NCI-H526 (cell line): ENCODE results near the gene RRP1B.
"Not testable (repeated sequence)": the region's sequence is repeated elsewhere in the genome, so short reads cannot be mapped to it uniquely, and the experiment has no call there.

ENCODE experiments used
- DNase-seq, 2 experiments: peaks; one replicate each; lab custom pipeline; 2025; lab: John Stamatoyannopoulos, UW

The RRP1B gene, protein sequence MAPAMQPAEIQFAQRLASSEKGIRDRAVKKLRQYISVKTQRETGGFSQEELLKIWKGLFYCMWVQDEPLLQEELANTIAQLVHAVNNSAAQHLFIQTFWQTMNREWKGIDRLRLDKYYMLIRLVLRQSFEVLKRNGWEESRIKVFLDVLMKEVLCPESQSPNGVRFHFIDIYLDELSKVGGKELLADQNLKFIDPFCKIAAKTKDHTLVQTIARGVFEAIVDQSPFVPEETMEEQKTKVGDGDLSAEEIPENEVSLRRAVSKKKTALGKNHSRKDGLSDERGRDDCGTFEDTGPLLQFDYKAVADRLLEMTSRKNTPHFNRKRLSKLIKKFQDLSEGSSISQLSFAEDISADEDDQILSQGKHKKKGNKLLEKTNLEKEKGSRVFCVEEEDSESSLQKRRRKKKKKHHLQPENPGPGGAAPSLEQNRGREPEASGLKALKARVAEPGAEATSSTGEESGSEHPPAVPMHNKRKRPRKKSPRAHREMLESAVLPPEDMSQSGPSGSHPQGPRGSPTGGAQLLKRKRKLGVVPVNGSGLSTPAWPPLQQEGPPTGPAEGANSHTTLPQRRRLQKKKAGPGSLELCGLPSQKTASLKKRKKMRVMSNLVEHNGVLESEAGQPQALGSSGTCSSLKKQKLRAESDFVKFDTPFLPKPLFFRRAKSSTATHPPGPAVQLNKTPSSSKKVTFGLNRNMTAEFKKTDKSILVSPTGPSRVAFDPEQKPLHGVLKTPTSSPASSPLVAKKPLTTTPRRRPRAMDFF

DNA sequence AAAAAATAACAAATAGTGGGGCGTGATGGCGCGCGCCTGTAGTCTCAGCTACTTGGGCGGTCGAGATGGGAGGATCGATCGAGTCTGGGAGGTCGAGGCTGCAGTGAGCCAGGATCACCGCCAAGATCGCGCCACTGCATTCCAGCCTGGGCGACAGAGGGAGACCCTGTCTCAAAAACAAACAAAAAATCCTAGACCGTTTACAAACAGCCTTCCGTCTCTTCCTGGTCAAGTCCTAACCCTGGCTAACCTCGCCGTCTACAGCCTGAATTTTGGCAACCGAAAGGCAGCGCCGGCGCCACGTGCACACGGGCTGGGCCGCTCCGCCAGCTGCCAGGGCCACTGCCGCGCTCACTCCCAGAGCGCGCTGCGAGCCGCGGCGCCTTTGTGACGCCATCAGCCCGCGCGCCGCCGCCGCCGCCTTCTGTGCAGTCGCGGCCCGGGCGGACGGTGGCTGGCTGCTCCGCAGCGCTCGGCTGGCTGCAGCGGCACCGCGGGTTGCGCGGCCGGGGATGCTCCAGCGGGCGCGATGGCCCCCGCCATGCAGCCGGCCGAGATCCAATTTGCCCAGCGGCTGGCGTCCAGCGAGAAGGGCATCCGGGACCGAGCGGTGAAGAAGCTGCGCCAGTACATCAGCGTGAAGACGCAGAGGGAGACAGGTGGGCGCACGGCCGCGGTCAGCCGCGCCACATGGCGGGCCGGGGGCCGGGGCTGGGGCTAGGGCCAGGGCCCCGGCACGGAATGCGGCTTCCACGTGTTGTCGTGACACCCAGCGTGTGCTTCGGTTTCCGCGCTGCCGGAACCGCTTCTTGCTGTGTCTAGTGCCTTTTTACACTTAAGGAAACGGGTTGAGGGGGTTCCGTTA, at the start of gene RRP1B, which contains the start of gene HSF2BP:
Gene RRP1B, plus strand, starts transcription at position 425 of the 865 bp plus-strand sequence. Its CDS starts 105 bp downstream, at position 530.
Gene HSF2BP, minus strand, starts transcription at position 353 of the 865 bp plus-strand sequence. CDS start 1,392 bp downstream, outside the sequence.
- peak in 1 of 2 experiments; percentile 91 for DNase-seq

DNA sequence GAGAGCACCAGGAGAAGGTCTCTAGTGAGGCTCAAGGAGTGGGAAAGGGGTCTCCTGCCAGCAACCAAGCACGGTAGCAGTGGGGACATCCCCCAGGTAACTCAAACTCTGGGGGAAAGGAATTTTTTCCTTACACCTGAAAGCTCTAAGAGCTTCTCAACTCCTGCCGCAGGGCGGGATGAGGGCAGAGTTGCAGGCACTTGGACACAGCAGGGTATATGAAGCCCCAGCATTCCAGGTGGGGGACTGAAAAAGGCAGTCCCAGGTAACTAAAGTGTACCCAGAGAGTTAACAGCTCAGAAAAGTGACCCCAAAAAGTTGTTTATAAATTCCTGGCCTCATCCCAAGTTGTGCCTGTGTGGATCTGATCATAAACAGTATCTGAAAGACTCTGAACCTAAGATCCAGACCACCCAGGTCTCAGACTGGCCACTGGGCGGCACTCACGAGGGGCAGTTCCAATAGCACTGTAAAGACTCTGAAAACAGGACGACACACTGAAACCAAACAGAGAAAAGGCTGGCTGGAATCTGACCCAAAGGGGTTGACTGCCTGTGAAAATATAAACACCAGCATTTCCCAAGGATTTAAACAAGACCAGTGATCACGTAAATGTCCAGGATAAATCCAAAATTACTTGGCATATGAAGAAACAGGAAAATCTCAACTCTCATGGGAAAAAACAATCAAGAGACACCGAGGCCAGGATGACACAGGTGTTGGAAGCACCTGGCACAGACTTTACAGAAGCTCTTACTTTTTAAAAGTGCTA, 47.6 kb upstream of the RRP1B start:
- peak in 1 of 2 experiments; percentile 71 for DNase-seq

DNA sequence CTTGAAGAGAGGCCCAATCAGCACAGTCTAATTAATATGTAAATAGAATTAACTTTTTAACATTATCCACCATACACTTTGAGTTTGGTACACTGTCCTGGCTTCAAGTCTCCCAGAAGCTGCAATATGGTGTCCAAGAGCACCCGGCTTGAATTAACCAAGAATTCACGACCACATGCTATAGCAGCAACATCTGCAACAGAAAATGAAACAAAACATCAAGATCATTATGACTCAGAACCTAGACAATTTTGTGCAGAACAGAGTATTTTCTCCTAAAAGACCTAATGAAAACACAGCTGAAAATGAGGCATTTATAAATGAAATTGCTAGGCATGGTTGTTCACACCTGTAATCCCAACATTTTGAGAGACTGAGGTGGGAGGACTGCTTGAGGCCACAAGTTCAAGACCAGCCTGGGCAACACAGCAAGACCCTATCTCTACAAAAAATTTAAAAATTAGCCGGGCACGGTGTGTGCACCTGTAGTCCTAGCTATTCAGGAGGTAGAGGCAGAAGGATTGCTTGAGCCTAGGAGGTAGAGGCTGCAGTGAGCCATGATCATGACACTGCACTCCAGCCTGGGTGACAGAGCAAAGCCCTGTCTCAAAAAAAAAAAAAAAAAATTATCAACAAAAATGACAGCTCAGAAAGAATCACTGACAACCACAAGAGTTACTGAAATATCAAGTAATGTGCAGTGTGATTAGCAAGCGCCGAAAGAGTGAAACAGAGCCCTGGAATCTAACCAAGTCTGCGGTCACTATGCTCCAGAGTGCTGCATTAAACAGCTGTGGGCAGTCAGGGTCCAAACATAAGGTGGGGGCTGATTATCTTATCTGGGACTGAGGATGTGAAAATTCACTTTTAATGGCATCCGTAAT, 45.4 kb upstream of the RRP1B start:
- DNase-seq = no peak

DNA sequence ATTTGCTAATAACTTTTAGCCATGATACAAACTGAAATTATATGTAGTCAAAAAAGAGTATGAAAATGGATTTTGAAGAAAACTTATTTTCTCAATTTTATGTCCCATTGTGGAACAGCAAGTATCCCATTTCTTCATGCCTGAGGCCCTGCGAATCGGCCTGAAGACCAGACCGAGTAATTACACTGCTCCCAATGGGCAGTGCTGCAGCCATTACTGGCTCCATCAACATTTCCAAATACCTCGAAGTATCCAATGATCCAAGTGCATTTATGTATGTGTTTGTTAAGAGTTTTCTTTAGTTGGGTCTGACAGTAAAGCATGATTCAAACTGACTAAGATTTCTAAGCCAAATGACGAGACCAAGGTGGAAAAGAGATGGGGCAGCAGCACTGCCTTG, 44.5 kb upstream of the RRP1B start:
- DNase-seq = no peak

DNA sequence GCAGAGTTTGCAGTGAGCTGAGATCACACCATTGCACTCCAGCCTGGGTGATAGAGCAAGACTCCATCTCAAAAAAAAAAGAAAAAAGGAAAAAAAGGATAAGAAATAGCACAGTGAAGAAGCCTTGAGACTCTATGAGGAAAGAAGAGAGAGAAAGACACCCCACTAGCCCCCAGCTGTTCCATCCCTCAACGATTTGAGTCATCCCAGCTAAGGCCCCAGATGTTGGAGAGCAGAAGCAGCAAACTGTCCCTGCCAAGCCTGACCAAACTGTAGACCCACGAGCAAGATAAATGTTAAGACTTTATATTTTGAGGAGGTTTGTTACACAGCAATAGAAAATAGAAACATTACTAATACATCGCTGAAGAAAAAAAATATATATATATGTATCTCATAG, 42.5 kb upstream of the RRP1B start:
- not testable (repeated sequence) for DNase-seq

DNA sequence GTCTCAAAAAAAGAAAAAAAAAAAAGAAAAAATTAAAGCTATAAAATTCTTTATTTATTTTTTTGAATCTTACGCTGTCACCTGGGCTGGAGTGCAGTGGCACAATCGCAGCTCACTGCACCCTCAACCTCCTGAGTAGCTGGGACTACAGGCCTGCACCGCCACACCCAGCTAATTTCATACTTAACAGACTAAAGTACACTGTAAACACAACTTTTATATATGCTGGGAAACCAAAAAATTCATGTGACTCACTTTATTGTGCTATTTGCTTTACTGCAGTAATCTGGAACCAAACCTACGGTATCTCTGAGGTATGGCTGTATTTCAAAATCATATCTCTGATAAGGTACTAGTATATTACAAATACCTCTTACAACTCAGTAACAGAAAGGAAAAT, 40.4 kb upstream of the RRP1B start:
- DNase-seq = no peak

DNA sequence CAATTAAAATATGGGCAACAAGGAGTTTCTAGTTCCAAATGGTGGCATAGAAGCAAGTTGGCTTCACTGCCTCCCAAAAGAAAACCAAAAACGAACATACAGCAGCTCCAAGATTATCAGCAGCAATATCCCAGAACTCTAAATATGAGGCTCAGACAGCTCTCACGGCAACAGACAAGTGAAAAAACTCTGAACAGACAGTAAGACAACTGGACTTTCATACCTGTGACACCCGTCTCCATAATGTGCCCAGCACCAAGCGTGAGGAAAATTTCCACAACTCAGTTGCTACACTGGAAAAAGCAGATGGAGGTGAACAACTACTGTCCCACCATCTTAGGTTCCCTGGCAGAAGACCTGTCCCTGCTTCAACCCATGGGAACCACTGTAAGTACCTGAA, 40.0 kb upstream of the RRP1B start:
- DNase-seq = no peak

DNA sequence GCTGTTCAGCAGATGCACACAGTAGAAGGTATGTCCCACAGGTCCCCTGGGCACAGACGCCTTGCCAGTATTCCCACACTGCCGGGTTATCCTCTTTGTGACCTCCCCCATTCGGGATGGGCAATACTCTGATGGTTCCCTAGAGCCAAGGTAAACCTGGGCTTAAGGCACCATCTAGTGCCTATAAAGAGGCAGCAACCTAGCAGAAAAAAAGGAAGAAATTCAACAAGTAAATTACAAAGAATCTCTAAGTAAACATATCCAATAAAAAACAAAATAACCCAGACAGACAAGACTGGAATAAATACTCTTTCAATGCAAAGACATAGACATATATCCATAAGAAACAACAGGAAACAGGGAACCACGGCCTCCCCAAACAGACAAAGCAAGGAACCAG, 39.5 kb upstream of the RRP1B start:
- DNase-seq = no peak

DNA sequence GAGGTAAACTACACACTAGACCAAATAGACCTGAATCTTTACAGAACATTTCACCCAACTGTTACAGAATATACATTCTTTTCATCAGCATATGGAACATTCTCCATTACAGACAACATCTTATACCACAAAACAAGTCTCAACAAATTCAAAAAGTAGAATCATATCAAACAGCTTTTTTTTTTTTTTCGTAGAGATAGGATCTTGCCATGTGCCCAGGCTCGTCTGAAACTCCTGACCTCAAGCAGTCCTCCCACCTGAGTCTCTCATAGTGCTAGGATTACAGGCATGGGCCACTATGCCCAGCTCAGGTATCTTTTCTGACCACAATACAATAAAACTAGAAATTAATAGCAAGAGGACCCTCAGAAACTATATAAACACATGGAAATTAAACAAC, 36.6 kb upstream of the RRP1B start:
- no peak for DNase-seq

DNA sequence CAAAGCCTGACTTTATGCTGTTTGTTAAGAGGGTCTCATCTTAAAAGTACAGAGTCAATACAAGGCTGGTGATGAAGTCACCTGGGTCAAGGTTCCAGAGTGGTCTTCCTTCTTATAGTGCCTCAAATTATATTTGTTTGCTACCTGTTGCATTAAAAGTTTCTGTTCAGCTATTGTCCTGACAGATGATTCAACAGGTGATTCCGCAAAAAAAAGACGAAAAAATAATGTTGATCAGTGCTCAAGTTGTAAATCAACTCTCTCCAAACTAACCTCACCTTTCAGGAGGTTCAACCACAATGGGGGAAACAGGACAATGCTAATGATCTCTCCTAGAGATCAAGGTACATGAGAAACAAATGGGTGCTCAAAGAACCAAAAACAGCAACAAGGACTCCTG, 35.8 kb upstream of the RRP1B start:
- no peak for DNase-seq

DNA sequence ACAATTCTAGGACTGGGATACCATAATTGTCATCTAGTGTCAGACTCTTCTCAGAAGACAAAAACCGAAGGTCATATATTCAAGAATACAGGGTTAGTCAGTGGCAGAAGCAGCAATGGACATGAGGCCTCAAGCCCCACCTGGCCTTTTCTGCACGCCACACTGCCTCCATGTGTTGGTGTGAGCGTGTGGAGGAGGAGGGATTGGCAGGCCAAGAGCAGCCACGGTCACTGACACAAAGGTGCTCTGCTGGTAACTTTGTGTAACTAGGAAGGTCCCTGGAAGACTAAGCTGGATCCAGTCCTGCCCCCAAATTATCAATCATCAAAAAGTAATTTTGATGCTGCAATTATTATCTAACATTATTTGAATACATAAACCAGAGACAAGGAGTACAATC, 35.0 kb upstream of the RRP1B start:
- no peak for DNase-seq

DNA sequence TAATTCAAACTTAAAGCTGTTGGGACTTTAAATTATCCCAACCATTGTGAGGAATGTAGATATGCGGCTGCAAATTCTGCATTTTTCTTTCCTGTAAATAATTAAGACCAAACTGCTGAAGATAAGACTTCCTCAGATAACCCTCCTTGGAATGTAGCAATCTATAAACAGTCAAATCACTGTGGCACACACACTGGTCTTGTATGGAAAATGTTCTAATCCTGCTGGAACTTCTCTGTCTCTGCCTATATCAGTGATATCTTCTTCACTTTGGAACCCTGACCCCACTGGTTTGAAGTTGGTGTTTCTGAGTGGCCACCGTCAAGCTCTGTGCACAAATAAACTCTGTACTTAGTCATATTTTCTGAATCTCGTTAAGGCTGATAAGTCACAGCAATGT, 33.0 kb upstream of the RRP1B start:
- DNase-seq = no peak

DNA sequence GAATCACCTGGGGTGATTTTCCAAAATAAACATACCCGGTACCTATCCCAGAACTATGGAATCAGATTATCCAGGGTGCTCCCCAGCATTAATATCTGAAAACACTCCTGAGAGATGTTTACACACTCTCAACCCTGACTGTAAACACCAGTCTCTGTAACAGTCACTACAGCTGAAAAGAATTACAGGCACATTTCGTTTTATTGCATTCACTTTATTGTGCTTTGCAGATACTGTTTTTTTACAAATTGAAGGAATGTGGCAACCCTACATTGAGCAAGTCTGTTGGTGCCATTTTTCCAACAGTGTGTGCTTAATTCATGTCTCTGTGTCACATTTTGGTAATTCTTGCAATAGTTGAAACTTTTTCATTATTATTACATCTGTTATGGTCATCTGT, 31.8 kb upstream of the RRP1B start:
- DNase-seq = no peak

DNA sequence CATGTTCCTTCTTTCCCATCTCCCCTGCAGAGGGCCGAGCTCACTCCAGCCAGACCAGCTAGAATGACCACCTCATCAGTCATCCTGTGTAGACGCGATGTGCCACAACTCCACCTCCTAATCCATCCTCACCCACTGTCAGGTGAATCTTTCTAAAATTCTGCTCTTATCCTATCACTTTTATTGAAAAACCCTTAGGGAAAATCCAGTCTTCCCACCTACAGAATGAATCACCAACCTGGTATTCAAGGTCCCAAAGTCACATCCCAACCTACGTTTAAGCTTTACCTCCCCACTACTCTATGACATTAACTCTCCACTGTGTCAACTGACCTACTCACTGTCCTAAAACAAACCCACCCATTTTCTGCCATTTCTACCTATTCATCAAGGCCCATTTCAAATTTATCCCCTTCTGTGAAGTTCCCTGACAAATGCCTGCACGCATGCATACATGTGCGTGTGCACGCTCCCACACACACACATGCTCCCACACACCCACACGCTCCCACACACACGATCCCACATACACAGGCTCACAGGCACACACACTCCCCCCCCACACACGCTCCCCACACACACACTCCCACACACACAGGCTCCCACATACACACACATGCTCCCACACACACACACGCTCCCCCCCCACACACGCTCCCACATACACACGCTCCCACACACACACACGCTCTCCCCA, 27.8 kb upstream of the RRP1B start:
- DNase-seq = no peak

DNA sequence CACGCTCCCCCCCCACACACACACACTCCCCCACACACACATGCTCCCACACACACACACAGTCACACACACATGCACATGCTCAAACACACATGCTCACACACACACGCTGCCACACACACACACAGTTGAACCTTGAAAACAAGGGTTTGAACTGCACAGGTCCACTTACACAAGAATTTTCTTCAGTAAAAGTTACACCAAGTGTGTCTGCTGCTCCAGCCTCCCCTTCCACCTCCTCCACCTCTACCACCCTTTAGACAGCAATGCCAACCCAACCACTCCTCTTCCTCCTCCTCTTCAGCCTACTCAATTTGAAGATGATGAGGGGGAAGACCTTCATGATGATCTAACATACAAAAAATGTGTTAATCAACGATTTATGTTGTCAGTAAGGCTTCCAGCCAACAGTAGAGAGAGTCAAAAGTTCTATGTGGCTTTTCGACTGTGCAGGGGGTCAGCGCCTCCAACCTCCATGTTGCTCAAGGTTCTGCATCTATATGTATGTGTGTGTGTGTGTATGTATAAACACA, 26.9 kb upstream of the RRP1B start:
- DNase-seq = no peak

DNA sequence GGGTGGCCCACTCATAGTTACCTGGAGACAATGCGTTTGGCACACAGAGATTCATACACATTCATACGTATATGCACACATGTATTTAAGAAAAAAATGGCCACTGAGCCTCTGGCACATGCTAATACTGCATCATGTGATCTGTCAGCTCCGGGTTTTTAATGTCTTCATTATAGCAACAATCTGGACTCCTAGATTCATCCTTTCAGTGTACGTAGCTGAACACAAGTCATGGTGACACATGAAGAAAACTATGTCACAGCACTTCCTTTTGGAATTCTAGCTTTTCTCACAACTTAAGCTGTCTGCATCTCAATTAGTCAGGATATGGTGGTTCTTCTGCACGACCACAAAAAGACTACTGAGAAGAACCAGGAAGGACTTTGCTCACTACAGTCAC, 24.7 kb upstream of the RRP1B start:
- DNase-seq = no peak

DNA sequence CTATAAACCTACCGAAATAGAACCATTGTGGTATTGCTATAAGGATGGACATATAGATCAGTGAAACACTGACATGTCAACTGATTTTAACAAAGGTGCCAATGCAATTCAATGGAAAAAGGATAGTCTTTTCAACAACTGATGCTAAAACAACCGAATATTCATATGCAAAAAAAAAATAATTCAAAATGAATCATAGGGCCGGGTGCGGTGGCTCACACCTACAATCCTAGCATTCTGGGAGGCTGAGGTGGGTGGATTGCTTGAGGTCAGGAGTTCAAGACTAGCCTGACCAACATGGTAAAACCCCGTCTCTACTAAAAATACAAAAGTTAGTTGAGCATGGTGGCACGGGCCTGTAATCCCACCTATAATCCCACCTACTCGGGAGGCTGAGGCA, 23.9 kb upstream of the RRP1B start:
- no peak for DNase-seq

DNA sequence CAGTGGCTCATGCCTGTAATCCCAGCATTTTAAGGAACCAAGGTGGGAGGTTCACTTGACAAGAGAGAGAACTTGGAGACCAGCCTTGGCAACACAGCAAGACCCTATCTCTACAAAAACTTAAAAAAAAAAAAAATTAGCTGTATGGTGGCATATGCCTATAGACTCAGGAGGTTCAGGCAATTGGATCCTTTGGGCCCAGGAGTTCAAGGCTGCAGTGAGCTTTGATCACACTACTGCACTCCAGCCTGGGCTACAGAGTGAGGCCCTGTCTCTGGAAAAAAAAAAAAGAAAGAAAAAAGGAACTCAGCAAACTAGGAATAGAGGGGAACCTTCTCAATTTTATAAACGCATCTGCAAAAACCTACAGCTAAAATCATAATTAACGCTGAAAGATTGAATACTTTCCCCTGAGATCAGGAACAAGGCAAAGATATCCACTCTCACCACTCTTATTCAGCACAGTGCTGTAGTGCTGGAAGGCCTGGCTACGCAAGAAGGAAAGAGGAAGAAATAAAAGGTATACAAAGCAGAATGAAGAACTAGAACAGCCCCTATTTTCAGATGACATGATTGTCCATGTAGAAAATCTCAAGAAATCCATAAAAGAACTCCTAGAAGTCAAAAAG, 21.7 kb upstream of the RRP1B start:
- DNase-seq = no peak
